Stimulated activated CD4-positive, alpha-beta T cell treated with anti-CD3 and anti-CD28 coated beads, Interleukin-1b, Interleukin-23, amount 100 ng/mL, for 48 hours (primary cell): ENCODE measurements around the gene RRAS2.
A peak's percentile ranks its signal among the peaks of the same experiment; 100 is the strongest.
"Not testable (repeated sequence)": the region's sequence is repeated elsewhere in the genome, so short reads cannot be mapped to it uniquely, and the experiment has no call there.

Source experiments
- DNase-seq: peaks from one replicate; pipeline ENCODE4 v3.0.0-alpha.2; 2020

RRAS2 gene

GRCh38 chr11:14358729-14359439, at the start of gene RRAS2:
Gene RRAS2 (minus strand): TSS chr11:14359183. CDS start chr11:14358870, 313 bp downstream.
- peak; percentile 80 for DNase-seq

- DNase-seq = no peak
Observed at GRCh38 chr11:14408612-14409011, 49.6 kb upstream of the RRAS2 start.

GRCh38 chr11:14406116-14406515, 47.1 kb upstream of the RRAS2 start:
- not testable (repeated sequence) for DNase-seq

- DNase-seq = not testable (repeated sequence)
Observed at GRCh38 chr11:14403528-14403927, 44.5 kb upstream of the RRAS2 start.

DNA sequence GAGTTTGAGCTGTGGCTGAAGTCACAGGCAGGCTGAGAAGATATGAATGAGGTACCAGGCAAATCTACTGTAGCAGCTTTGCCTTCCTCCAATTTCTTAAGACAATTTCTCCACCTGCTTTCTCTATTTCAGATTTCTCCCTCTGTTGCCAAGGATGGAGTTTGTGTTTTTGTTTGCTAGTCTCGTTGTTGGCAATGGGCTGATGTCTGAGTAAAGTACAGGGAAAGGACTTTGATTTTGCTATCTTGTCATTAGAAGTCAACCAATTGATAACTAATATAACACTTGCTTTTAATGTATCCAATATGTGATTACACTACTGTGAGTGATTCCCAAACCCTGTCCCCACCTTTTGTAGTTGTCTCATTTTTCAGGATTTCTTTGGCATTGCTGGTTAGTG, 40.1 kb upstream of the RRAS2 start:
- no peak for DNase-seq

- no peak for DNase-seq
Observed at GRCh38 chr11:14396273-14396672, 37.3 kb upstream of the RRAS2 start.

DNA sequence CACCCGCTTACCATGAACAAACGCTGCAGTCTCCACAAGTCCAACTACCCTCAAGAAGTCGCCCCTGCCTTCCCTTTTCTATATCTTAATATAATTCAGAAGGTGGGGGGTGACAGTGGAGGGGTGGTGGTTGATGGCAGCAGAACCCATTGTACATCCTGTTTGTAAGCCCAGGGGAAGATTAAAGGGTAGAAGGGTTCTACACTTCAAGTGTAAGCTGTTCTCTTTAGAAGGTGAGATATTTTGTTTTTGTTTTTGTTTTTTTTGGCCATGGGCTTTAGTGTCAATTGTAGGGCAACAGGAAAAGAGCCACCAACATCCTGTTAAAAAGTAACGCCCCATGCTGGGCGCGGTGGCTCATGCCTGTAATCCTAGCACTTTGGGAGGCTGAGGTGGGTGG, 34.9 kb upstream of the RRAS2 start:
- DNase-seq = no peak

DNA sequence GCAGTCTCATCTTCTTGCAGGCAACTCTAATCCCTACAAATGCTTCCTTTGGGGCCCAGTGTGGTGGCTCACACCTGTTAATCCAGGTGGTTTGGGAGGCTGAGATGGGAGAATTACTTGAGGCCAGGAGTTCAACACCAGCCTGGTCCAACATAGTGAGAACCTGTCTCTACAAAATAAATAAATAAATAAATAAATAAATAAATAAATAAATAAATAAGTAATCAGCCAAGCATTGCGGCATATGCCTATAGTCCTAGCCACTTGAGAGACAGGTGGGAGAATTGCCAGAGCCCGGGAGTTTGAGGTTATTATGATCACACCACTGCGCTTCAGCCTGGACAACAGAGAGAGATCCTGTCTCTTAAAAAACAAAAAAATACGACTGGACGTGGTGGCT, 34.1 kb upstream of the RRAS2 start:
- no peak for DNase-seq

- no peak for DNase-seq
Observed at GRCh38 chr11:14390669-14391068, 31.7 kb upstream of the RRAS2 start.

DNA sequence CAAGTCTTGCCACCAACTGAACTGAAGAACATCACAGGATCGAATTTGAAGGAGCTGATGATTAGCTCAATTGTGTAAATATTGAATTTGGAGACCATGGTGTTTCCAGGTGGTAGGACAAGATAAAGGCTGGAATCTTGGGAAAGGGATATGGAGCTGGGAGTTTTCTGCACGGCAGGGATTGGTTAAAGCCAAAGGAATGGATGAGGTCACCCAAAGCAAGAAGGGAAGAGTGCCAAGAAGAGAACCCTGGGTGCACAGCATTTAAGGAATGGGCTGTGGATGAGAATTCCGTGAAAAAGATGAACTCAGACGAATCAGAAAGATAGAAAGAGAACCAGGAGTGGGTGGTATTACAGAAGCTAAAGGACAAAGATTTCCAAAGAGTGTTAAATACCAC, 29.4 kb upstream of the RRAS2 start:
- no peak for DNase-seq

- no peak for DNase-seq
Observed at GRCh38 chr11:14386895-14387480, 28.0 kb upstream of the RRAS2 start.

GRCh38 chr11:14386081-14386480, 27.1 kb upstream of the RRAS2 start:
- no peak for DNase-seq

GRCh38 chr11:14384338-14384737, 25.4 kb upstream of the RRAS2 start:
- DNase-seq = no peak

- DNase-seq = no peak
Observed at GRCh38 chr11:14381968-14382367, 23.0 kb upstream of the RRAS2 start.

- DNase-seq = peak; percentile 28
Observed at GRCh38 chr11:14380947-14381561, 22.1 kb upstream of the RRAS2 start.

DNA sequence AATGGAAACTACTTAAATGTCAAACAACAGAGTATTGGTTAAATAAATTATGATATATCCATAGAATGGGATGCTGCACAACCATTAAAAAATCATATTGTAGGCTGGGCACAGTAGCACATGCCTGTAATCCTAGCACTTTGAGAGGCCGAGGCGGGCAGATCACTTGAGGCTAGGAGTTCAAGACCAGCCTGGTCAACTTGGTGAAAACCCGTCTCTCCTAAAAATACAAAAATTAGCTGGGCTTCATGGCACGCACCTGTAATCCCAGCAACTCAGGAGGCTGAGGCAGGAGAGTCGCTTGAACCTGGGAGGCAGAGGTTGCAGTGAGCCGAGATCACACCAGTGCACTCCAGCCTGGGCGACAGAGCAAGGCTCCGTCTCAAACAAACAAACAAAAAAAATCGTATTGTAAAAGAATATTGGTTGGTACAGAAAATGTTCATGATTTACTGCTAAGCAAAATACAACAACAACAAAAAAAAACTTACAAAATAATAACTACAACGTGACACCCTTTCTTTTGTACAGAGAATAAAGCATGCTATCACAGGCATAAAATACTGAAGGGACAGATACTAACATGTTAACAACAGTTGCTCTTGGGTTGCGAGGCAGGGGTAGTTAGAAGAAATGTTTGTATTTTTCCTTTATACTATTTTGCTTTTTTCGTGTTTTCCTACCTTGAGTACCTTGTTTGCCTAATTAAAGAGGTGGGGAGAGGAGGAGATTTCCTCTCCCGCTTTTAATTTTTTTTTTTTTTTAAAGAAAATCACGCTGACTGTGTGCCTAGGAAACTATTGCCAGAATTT, 21.3 kb upstream of the RRAS2 start:
- DNase-seq = no peak

- DNase-seq = no peak
Observed at GRCh38 chr11:14378171-14378570, 19.2 kb upstream of the RRAS2 start.

DNA sequence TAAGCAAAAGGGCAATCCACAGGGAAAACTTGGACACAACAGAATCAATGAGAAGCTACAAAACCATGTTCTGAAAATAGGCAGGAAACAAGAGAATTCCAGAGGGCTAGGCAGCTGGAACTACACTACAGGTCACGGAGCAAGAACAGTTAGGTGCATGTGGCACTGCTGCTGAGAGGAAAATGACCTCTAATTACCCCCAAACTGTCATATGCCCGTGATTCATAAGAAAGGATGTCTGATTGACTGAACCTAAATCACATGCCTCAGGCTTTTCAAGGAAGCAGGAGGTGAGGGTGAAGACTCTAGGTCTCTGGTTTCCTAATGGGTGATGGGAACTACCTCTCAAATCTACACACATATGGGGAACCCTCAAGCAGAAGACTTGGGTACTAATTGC, 17.9 kb upstream of the RRAS2 start:
- no peak for DNase-seq

- DNase-seq = no peak
Observed at GRCh38 chr11:14374922-14375830, 16.2 kb upstream of the RRAS2 start.

- DNase-seq = no peak
Observed at GRCh38 chr11:14373941-14374646, 15.1 kb upstream of the RRAS2 start.

DNA sequence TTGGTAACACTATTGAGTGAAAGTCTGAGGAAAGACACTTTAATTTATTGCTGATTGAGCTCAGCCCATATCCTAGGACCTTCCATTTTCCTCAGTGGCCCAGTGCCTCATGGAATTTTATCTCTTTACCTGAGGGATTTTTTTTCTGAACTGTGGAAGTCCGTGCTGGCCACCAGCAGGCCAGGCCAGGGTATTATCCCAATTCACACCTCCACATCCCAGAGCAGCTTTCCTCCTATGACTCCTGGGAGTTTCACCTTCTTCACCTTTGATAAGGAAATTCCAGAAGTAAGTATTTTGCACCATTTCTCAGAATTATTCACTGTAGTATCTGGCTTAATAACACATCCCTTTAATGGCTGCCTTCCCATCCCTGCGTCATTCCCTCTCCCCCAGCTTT, 13.0 kb upstream of the RRAS2 start:
- no peak for DNase-seq

DNA sequence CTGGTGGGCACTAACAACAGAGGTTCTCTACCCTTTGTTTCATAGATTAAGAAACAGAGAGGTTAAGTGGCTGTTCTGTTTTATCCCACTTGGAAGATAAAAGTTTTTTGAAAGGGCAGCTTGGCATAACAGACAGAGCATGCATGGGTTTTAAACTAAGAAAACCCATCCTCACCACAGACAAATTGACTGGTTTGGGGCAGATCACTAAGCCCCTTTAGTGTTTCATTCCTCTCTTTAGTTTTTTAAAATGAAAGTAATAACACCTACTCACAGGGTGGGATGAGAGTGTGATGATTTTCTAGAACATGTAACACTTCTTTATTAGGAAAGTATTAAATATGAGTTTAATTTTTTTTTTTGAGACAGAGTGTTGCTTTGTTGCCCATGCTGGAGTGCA, 12.3 kb upstream of the RRAS2 start:
- no peak for DNase-seq
